ENCODE data around the gene HIVEP1. TPM values are rescaled to one million over a fixed set of nuclear protein-coding genes. Genes with fewer than 3 reads are reported as not detected.
A peak's percentile ranks its signal among the peaks of the same experiment; 100 is the strongest.

HIVEP1 gene
- polyA plus RNA-seq, 1 of the 3 experiments (the other 2 are of a cell fraction): 7.7 TPM

DNA sequence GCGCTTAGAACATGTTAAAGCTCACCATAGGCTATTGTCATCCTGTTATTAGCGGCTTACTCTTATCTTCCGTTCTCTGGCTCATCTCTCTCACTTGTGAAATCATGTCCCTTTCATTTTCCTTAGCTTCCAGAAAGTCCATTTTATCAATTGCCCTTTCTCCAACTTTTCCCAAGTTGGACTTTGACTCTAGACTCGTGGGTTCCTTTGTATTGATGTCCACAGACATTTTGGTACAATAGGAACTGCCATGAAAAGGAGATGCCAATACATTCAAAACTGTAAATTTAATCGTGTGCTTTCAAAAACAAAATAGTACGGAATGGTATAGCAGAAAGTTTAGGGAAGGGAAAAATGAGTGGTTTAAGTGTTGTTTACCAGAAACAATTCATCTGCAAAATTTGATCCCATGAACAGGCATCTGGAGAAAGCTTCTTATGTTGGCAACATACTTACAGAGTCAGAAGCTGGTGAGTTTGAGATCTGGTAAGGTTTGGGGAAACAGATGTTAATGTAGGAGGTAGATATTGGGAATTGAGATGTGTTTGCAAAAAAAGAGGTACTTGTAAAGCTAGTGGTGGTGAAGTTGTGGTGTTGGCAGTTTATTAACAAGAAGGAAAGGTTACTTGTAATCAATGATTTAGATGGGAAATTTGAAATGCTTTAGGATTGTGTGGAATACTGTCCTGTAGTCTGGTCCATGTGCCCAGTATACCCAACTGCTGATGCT, 10.2 kb upstream of the HIVEP1 start:
- Histone ChIP-seq H2AFZ (ENCODE audit: low read depth) (no peak overlapping the region), H3K9me3 (no peaks in the 10 kb centered on the region), H3K4me2 (no peak overlapping the region), H3K27ac (ENCODE audit: low read depth in 2 of 2, low read length in 1 of 2) (no peak overlapping the region), H3K4me3 (ENCODE audit: low read depth in 2 of 2, low read length in 1 of 2) (no peak overlapping the region), H3K9me2 (no peaks in the 10 kb centered on the region), H3F3A (replicated peaks; ENCODE audit: insufficient read depth) (no peaks in the 10 kb centered on the region), H3K79me2 (ENCODE audit: insufficient read depth) (no peaks in the 10 kb centered on the region), H3K4me1 (ENCODE audit: control insufficient read depth in 1 of 2, insufficient read depth in 2 of 2, low read depth in 1 of 2, low read length in 1 of 2) (no peaks in the 10 kb centered on the region), H4K20me1 (ENCODE audit: insufficient read depth) (no peaks in the 10 kb centered on the region), H3K9ac (no peak overlapping the region), H3K27me3 (ENCODE audit: insufficient read depth) (no peaks in the 10 kb centered on the region), H3K36me3 (replicated peaks in 1 of 2; ENCODE audit: control insufficient read depth in 1 of 2, insufficient read depth in 2 of 2, low read length in 1 of 2) (no peaks in the 10 kb centered on the region)
- 82% methylated on average over 6 of the region's 6 CpGs for WGBS (ENCODE audit: low lambda C conversion rate)
- TF ChIP-seq ELF1 (IDR thresholded peaks at IDR 0.05): no peak
- no peak for TF ChIP-seq MXI1 (IDR thresholded peaks at IDR 0.05; ENCODE audit: low read depth, low read length)
- TF ChIP-seq GABPA (IDR thresholded peaks at IDR 0.05; ENCODE audit: low read depth): no peak
- no peak for TF ChIP-seq FOSL2 (IDR thresholded peaks at IDR 0.05; ENCODE audit: borderline replicate concordance, low read depth)
- TF ChIP-seq CHD2 (IDR thresholded peaks at IDR 0.05; ENCODE audit: low read length, partially characterized antibody): no peak
- no peak for DNase-seq
- CTCF ChIA-PET: no interaction called here
- POLR2A ChIA-PET: no interaction called here

- no peaks in the 10 kb centered on the region for H3K36me3 ChIP-seq (replicated peaks in 1 of 2; ENCODE audit: control insufficient read depth in 1 of 2, insufficient read depth in 2 of 2, low read length in 1 of 2)
- ChIA-PET CTCF (interaction anchor here (0.7 to 0.9 kb wide), 2 partner anchors 35 to 351 kb away, joined by 3 to 4 read pairs; no protein-coding TSS in a partner anchor), POLR2A (no interaction called here)
- no peaks in the 10 kb centered on the region for H4K20me1 ChIP-seq (ENCODE audit: insufficient read depth)
- no peaks in the 10 kb centered on the region for H3K9me3 ChIP-seq
- peak overlapping the region; percentile 92 for H2AFZ ChIP-seq (ENCODE audit: low read depth)
- no peaks in the 10 kb centered on the region for H3K27me3 ChIP-seq (ENCODE audit: insufficient read depth)
- TF ChIP-seq JUND (IDR thresholded peaks at IDR 0.05) (no peak), TEAD4 (IDR thresholded peaks at IDR 0.05; ENCODE audit: borderline replicate concordance, insufficient read depth) (no peak), CTCF (IDR thresholded peaks at IDR 0.05) (no peak), FOSL2 (IDR thresholded peaks at IDR 0.05; ENCODE audit: borderline replicate concordance, low read depth) (no peak), SMC3 (IDR thresholded peaks at IDR 0.05; ENCODE audit: low read depth, low read length) (no peak), MXI1 (IDR thresholded peaks at IDR 0.05; ENCODE audit: low read depth, low read length) (no peak), RXRA (IDR thresholded peaks at IDR 0.05; ENCODE audit: borderline replicate concordance, low read depth) (no peak), NRF1 (IDR thresholded peaks at IDR 0.05; ENCODE audit: low read depth, low read length) (no peak), SIN3A (IDR thresholded peaks at IDR 0.05; ENCODE audit: borderline replicate concordance, low read depth, low read length) (no peak), EP300 (IDR thresholded peaks at IDR 0.05; ENCODE audit: borderline replicate concordance in 1 of 2, low read depth in 1 of 2, low read length in 1 of 2) (no peak), MAX (IDR thresholded peaks at IDR 0.05; ENCODE audit: low read depth) (no peak), TCF12 (IDR thresholded peaks at IDR 0.05) (no peak), ELF1 (IDR thresholded peaks at IDR 0.05) (no peak)
- TF ChIP-seq, protein P1, sequence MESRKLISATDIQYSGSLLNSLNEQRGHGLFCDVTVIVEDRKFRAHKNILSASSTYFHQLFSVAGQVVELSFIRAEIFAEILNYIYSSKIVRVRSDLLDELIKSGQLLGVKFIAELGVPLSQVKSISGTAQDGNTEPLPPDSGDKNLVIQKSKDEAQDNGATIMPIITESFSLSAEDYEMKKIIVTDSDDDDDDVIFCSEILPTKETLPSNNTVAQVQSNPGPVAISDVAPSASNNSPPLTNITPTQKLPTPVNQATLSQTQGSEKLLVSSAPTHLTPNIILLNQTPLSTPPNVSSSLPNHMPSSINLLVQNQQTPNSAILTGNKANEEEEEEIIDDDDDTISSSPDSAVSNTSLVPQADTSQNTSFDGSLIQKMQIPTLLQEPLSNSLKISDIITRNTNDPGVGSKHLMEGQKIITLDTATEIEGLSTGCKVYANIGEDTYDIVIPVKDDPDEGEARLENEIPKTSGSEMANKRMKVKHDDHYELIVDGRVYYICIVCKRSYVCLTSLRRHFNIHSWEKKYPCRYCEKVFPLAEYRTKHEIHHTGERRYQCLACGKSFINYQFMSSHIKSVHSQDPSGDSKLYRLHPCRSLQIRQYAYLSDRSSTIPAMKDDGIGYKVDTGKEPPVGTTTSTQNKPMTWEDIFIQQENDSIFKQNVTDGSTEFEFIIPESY (IDR thresholded peaks at IDR 0.05; ENCODE audit: borderline replicate concordance, low read depth): no peak
- TF ChIP-seq, protein P2, sequence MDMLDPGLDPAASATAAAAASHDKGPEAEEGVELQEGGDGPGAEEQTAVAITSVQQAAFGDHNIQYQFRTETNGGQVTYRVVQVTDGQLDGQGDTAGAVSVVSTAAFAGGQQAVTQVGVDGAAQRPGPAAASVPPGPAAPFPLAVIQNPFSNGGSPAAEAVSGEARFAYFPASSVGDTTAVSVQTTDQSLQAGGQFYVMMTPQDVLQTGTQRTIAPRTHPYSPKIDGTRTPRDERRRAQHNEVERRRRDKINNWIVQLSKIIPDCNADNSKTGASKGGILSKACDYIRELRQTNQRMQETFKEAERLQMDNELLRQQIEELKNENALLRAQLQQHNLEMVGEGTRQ (IDR thresholded peaks at IDR 0.05; ENCODE audit: borderline replicate concordance, low read depth, low read length): no peak
- TF ChIP-seq, protein P3, sequence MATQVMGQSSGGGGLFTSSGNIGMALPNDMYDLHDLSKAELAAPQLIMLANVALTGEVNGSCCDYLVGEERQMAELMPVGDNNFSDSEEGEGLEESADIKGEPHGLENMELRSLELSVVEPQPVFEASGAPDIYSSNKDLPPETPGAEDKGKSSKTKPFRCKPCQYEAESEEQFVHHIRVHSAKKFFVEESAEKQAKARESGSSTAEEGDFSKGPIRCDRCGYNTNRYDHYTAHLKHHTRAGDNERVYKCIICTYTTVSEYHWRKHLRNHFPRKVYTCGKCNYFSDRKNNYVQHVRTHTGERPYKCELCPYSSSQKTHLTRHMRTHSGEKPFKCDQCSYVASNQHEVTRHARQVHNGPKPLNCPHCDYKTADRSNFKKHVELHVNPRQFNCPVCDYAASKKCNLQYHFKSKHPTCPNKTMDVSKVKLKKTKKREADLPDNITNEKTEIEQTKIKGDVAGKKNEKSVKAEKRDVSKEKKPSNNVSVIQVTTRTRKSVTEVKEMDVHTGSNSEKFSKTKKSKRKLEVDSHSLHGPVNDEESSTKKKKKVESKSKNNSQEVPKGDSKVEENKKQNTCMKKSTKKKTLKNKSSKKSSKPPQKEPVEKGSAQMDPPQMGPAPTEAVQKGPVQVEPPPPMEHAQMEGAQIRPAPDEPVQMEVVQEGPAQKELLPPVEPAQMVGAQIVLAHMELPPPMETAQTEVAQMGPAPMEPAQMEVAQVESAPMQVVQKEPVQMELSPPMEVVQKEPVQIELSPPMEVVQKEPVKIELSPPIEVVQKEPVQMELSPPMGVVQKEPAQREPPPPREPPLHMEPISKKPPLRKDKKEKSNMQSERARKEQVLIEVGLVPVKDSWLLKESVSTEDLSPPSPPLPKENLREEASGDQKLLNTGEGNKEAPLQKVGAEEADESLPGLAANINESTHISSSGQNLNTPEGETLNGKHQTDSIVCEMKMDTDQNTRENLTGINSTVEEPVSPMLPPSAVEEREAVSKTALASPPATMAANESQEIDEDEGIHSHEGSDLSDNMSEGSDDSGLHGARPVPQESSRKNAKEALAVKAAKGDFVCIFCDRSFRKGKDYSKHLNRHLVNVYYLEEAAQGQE (IDR thresholded peaks at IDR 0.05; ENCODE audit: low read depth, low read length): no peak
- H3F3A ChIP-seq (replicated peaks; ENCODE audit: insufficient read depth): peaks cover 22% of the 10 kb centered on the region
- H3K9ac ChIP-seq: peak overlapping the region; percentile 100; the same call in 1 of the 2 replicates
- H3K4me3 ChIP-seq (ENCODE audit: low read depth in 2 of 2, low read length in 1 of 2): no peak overlapping the region
- H3K79me2 ChIP-seq (ENCODE audit: insufficient read depth): peaks cover 13% of the 10 kb centered on the region
- 0 out of 2 replicates have a peak overlapping the region, but pooled peaks have one; percentile 89 for H3K4me2 ChIP-seq
- DNase-seq: no peak
- WGBS (ENCODE audit: low lambda C conversion rate): 96% methylated on average over 9 of the region's 9 CpGs
- peaks cover 0 to 9% of the 10 kb centered on the region in 2 experiments; a peak in 3 of 4 replicates for H3K4me1 ChIP-seq (ENCODE audit: control insufficient read depth in 1 of 2, insufficient read depth in 2 of 2, low read depth in 1 of 2, low read length in 1 of 2)
- H3K27ac ChIP-seq (ENCODE audit: low read depth in 2 of 2, low read length in 1 of 2): peak overlapping the region; percentile 99; a peak in 3 of 4 replicates
- H3K9me2 ChIP-seq: no peaks in the 10 kb centered on the region
Measured at GRCh38 chr6:12007473-12007872, 4.6 kb upstream of the HIVEP1 start.

Measured in SK-N-SH (cell line).